Measurements from ENCODE around the gene SLC26A1. TPM values are rescaled to one million over a fixed set of nuclear protein-coding genes. Genes with fewer than 3 reads are reported as not detected.

The SLC26A1 gene
- total RNA-seq, 1 experiment from 2014 or later, result 0.22 TPM

DNA sequence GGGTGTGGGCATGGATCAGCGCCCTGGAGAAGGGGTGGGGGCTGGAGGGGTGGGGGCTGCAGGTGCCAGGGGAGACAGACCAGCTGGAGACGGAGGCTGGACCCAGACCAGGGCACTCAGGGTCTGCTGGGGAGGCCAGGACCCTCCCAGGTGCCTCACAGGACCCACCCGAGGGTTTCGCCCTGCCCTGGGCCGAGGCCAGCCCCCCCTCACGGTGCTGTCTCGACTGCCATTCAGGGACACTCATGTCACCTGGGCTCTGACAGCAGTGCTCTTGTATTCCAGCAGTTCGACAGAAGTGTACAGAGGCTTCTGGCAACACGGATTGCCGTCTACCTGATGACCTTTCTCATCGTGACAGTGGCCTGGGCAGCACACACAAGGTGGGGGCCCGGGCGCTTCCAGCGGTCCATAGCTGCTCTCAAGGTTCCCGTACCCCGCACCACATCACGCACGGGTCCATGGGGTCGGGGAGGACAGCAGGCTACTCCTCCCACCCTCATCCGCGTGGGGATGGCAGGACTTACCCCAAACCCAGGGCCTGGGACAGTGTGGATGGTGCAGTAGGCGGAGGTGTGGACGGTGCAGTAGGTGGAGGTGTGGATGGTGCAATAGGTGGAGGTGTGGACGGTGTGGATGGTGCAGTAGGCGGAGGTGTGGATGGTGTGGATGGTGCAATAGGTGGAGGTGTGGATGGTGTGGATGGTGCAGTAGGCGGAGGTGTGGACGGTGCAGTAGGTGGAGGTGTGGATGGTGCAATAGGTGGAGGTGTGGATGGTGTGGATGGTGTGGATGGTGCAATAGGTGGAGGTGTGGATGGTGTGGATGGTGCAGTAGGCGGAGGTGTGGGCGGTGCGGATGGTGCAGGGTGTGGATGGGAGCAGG, 42.8 kb downstream of the SLC26A1 start:
- POLR2A ChIA-PET, result no interaction called here
- Histone ChIP-seq H3K9me2 (ENCODE audit: insufficient read depth) (no peaks in the 10 kb centered on the region), H3K4me1 (ENCODE audit: control insufficient read depth in 1 of 2, insufficient read depth in 2 of 2, low read length in 2 of 2) (no peaks in the 10 kb centered on the region), H4K20me1 (ENCODE audit: insufficient read depth) (no peaks in the 10 kb centered on the region), H3K9me3 (ENCODE audit: control insufficient read depth in 1 of 2, insufficient read depth in 1 of 2, low read depth in 1 of 2, low read length in 2 of 2) (no peaks in the 10 kb centered on the region), H3K27ac (ENCODE audit: low read depth, low read length) (no peak overlapping the region), H3K4me3 (replicated peaks in 1 of 2; ENCODE audit: low read depth in 1 of 2, low read length in 2 of 2) (no peak overlapping the region), H3K36me3 (ENCODE audit: control insufficient read depth in 1 of 2, insufficient read depth in 2 of 2, low read length in 2 of 2) (no peaks in the 10 kb centered on the region), H2AFZ (ENCODE audit: low read depth, low read length, poor library complexity, severe bottlenecking) (no peak overlapping the region), H3K27me3 (ENCODE audit: insufficient read depth, low read length) (no peaks in the 10 kb centered on the region), H3K79me2 (ENCODE audit: insufficient read depth, low read length) (no peaks in the 10 kb centered on the region), H3K4me2 (ENCODE audit: low read length) (no peak overlapping the region), H3K9ac (ENCODE audit: low read length) (no peak overlapping the region)
- no TSS peak for BruUV-seq (replicated peaks)
- DNase-seq (ENCODE audit: low read depth, low spot score), result no peak
- no peak for TF ChIP-seq JUND (IDR thresholded peaks at IDR 0.05)
- no peak for TF ChIP-seq SP1 (IDR thresholded peaks at IDR 0.05; ENCODE audit: low read depth)
- TF ChIP-seq TCF7L2 (IDR thresholded peaks at IDR 0.05; ENCODE audit: borderline replicate concordance, extremely low read depth, insufficient read depth, insufficient read length), result no peak
- TF ChIP-seq ZNF274 (IDR thresholded peaks at IDR 0.05; ENCODE audit: low read depth, low read length), result no peak
- no peak for TF ChIP-seq CBX3 (IDR thresholded peaks at IDR 0.05; ENCODE audit: low read depth)
- no peak for TF ChIP-seq SRF (IDR thresholded peaks at IDR 0.05; ENCODE audit: low read depth)
- TF ChIP-seq, protein P1, sequence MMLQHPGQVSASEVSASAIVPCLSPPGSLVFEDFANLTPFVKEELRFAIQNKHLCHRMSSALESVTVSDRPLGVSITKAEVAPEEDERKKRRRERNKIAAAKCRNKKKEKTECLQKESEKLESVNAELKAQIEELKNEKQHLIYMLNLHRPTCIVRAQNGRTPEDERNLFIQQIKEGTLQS (IDR thresholded peaks at IDR 0.05), result no peak
- no peak for TF ChIP-seq RAD21 (IDR thresholded peaks at IDR 0.05; ENCODE audit: low read depth)
- TF ChIP-seq, protein P2, sequence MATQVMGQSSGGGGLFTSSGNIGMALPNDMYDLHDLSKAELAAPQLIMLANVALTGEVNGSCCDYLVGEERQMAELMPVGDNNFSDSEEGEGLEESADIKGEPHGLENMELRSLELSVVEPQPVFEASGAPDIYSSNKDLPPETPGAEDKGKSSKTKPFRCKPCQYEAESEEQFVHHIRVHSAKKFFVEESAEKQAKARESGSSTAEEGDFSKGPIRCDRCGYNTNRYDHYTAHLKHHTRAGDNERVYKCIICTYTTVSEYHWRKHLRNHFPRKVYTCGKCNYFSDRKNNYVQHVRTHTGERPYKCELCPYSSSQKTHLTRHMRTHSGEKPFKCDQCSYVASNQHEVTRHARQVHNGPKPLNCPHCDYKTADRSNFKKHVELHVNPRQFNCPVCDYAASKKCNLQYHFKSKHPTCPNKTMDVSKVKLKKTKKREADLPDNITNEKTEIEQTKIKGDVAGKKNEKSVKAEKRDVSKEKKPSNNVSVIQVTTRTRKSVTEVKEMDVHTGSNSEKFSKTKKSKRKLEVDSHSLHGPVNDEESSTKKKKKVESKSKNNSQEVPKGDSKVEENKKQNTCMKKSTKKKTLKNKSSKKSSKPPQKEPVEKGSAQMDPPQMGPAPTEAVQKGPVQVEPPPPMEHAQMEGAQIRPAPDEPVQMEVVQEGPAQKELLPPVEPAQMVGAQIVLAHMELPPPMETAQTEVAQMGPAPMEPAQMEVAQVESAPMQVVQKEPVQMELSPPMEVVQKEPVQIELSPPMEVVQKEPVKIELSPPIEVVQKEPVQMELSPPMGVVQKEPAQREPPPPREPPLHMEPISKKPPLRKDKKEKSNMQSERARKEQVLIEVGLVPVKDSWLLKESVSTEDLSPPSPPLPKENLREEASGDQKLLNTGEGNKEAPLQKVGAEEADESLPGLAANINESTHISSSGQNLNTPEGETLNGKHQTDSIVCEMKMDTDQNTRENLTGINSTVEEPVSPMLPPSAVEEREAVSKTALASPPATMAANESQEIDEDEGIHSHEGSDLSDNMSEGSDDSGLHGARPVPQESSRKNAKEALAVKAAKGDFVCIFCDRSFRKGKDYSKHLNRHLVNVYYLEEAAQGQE (IDR thresholded peaks at IDR 0.05; ENCODE audit: low read depth), result no peak
- TF ChIP-seq, protein P3, sequence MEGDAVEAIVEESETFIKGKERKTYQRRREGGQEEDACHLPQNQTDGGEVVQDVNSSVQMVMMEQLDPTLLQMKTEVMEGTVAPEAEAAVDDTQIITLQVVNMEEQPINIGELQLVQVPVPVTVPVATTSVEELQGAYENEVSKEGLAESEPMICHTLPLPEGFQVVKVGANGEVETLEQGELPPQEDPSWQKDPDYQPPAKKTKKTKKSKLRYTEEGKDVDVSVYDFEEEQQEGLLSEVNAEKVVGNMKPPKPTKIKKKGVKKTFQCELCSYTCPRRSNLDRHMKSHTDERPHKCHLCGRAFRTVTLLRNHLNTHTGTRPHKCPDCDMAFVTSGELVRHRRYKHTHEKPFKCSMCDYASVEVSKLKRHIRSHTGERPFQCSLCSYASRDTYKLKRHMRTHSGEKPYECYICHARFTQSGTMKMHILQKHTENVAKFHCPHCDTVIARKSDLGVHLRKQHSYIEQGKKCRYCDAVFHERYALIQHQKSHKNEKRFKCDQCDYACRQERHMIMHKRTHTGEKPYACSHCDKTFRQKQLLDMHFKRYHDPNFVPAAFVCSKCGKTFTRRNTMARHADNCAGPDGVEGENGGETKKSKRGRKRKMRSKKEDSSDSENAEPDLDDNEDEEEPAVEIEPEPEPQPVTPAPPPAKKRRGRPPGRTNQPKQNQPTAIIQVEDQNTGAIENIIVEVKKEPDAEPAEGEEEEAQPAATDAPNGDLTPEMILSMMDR (IDR thresholded peaks at IDR 0.05 in 2 of 3, conservative IDR thresholded peaks at IDR 0.05 in 1 of 3; ENCODE audit: borderline replicate concordance in 1 of 3, insufficient read depth in 1 of 3, low read depth in 2 of 3, low read length in 2 of 3), result no peak
- no peak for TF ChIP-seq POLR2AphosphoS5 (IDR thresholded peaks at IDR 0.05; ENCODE audit: low read depth, low read length)
- no peak for TF ChIP-seq CEBPB (IDR thresholded peaks at IDR 0.05; ENCODE audit: low read depth)
- TF ChIP-seq ZFX (IDR thresholded peaks at IDR 0.05), result no peak
- TF ChIP-seq EGR1 (IDR thresholded peaks at IDR 0.05; ENCODE audit: low read depth), result no peak
- intact Hi-C loops (cut with micrococcal nuclease), result no loop called here
- no peak for ATAC-seq
- CTCF ChIA-PET, result no interaction called here
- RAD21 ChIA-PET (ENCODE audit: low non-redundant PET in 1 of 2, low total read pairs in 2 of 2, uncharacterized antibody in 2 of 2, unreplicated experiment in 2 of 2), result no interaction called here
